Endometrial microvascular endothelial cells (primary cell): ENCODE measurements around the gene TMEM88. TPM values are rescaled to one million over a fixed set of nuclear protein-coding genes. Genes with fewer than 3 reads are reported as not detected.

ENCODE experiments used
- in situ Hi-C: cut with HindIII; loops from 2 replicates; pipeline ENCODE4 v1.10.0; 2017; ENCODE audit warnings: low sequenced_read_pairs, low pct_unique_long_range_greater_than_20kb; ENCODE audit errors: inconsistent ontology term
- total RNA-seq: library from RNA; depleted of rRNA; stranded (reverse); fragments of >200 nt; gene quantifications from one replicate; pipeline ENCODE4 v1.2.3, GENCODE V29; 2015; ENCODE audit errors: inconsistent ontology term

Gene TMEM88
- total RNA-seq, 1 donor from 2014 or later, result 148 TPM

GRCh38 chr17:7880076-7880868 is 25.4 kb downstream of the TMEM88 start:
- in situ Hi-C loops, result no loop called here

GRCh38 chr17:7881276-7882054 is 26.6 kb downstream of the TMEM88 start:
- in situ Hi-C loops, result no loop called here

- in situ Hi-C loops, result no loop called here
Observed at GRCh38 chr17:7882068-7882467, 27.2 kb downstream of the TMEM88 start.

- in situ Hi-C loops, result no loop called here
Observed at GRCh38 chr17:7882629-7883028, 27.8 kb downstream of the TMEM88 start.

- in situ Hi-C loops, result no loop called here
Observed at GRCh38 chr17:7883781-7884386, 29.0 kb downstream of the TMEM88 start.

- in situ Hi-C loops, result no loop called here
Observed at GRCh38 chr17:7884581-7885366, 29.9 kb downstream of the TMEM88 start.

GRCh38 chr17:7885367-7886226 is 30.7 kb downstream of the TMEM88 start:
- in situ Hi-C loops, result no loop called here

GRCh38 chr17:7886227-7887037 is 31.6 kb downstream of the TMEM88 start:
- in situ Hi-C loops, result no loop called here

- in situ Hi-C loops, result no loop called here
Observed at GRCh38 chr17:7887038-7887481, 32.2 kb downstream of the TMEM88 start.

GRCh38 chr17:7887482-7888183 is 32.8 kb downstream of the TMEM88 start:
- in situ Hi-C loops, result no loop called here

- in situ Hi-C loops, result no loop called here
Observed at GRCh38 chr17:7888184-7888920, 33.5 kb downstream of the TMEM88 start, which contains the start of gene CHD3. TSS of gene CHD3 (plus strand) at chr17:7888789. CDS start at chr17:7889001, 212 bp downstream.

- in situ Hi-C loops, result no loop called here
Observed at GRCh38 chr17:7889166-7889955, 34.5 kb downstream of the TMEM88 start.

- in situ Hi-C loops, result no loop called here
Observed at GRCh38 chr17:7893187-7893880, 38.5 kb downstream of the TMEM88 start.

- in situ Hi-C loops, result no loop called here
Observed at GRCh38 chr17:7894226-7894625, 39.4 kb downstream of the TMEM88 start.

- in situ Hi-C loops, result no loop called here
Observed at GRCh38 chr17:7894866-7895265, 40.0 kb downstream of the TMEM88 start.
